GM21737 (cell line): ENCODE measurements around the gene CCL3.
A peak's percentile ranks its signal among the peaks of the same experiment; 100 is the strongest.
"Not testable (repeated sequence)": the region's sequence is repeated elsewhere in the genome, so short reads cannot be mapped to it uniquely, and the experiment has no call there.

Experiments
- ATAC-seq: cut with Tn5 transposase; IDR thresholded peaks from one replicate; pipeline ENCODE4 v1.9.1; 2021; ENCODE audit warnings: mild to moderate bottlenecking, moderate library complexity; ENCODE audit not compliant: unreplicated experiment

Gene CCL3

DNA sequence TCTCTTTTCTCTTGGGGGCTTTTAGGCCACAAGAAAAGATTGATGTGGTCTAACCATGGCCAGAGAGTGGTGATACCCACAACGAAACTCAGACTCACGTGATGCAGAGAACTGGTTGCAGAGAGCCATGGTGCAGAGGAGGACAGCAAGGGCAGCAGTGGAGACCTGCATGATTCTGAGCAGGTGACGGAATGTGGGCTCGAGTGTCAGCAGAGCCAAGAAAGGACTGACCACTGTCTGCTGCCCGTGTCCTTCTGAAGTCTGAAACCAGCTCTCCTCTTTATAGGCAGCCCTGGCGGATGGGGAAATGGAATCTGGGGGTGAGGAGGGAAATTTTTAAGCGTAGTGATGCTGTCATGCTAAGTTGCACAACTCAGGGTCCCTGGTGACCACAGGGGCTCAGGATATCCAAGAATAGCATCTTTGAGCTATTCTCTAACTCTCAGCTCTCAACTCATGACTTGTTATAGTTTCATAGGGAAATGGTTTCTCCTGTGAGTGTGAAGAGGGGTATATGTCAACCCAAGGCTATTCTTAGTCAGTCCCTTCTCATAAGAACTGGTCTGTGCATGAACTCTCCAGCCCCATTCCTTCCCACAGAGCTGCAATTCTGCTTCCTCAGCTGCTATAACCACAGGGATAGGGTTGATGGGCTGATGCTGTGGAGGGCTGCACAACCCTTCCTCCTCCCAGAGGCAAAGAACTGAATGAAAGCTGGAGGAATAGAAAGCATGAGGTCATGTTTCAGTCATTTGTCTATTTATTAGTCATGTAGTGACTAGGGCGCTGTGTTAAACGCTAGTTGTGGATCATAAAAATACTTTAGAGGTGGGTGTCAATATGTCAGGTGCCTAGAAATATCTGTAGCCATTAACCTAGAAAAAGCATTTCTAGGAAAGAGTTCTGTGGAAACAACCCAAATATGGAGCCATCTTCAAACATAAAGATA, at the start of gene CCL3:
Gene CCL3 (minus strand): TSS at position 256 of the 949 bp plus-strand sequence. CDS start 85 bp downstream, at position 171.
- peak; percentile 66 for ATAC-seq

DNA sequence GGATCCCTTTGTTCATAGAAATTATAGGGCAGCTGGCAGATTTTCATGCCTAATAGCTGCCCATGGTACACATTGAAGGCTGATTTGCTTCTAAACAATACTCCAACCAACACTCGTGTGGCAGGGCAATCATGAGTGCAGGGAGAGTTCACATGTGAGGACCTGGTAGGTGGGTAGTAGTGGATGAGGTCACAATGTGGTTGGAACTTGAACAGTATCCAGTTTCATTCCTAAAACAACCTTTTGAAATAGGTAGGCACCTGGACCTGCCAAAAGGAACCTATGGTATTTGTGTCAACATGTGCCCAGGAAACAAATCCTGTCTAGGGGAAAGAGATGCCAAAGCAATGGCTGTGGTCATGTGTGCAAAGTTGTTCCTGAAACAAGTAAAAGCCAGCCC, 46.5 kb upstream of the CCL3 start:
- ATAC-seq = no peak

GRCh38 chr17:36136036-36136435, 46.1 kb upstream of the CCL3 start:
- no peak for ATAC-seq

DNA sequence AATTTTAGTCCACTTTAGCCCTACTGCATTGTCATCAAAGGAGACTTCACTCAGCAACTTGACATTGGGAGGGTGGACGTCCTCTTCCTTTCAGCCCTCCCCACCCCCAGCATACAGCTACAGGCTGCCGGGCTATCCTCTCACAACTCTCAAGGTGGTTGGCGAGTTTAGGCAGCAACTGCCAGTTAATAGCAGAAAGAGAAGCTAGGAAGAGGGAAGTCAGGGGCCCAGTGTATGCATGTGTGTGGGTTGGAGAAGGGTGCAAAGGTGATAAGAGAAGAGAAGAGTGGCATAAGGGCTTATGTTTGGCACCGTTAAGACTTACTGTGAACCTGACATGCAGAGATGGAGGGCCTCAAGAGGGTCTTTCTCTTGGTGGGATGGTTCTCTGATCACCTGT, 45.5 kb upstream of the CCL3 start:
- no peak for ATAC-seq

DNA sequence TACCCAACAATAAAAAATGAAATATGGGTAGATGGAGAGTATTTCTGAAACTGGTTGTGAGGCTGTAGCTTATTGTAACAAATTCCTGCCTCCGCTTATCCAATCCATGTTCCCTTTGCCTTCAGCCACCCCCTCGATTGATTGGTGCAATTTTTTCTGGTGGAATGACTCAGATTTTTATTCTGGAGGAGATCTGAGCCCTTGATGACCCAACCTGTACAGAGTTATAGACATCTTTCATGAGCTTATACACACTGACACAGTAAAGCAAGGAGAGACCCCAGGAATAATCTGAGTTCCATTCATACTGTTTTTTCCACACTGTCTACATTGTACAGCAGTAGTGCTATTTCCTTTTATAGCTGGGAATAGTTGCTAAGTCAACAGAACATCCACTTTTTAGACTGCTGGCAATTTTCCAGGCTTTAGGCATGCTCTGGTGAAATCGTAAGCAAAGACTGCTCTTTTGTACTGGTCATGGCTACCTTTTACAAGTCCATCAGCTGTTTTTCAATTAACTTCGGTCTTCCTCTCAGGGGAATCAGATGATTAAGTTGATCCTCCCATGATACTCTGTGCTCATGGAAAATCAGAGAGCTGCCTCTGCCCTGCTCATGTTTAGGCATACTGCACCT, 43.8 kb upstream of the CCL3 start:
- no peak for ATAC-seq

DNA sequence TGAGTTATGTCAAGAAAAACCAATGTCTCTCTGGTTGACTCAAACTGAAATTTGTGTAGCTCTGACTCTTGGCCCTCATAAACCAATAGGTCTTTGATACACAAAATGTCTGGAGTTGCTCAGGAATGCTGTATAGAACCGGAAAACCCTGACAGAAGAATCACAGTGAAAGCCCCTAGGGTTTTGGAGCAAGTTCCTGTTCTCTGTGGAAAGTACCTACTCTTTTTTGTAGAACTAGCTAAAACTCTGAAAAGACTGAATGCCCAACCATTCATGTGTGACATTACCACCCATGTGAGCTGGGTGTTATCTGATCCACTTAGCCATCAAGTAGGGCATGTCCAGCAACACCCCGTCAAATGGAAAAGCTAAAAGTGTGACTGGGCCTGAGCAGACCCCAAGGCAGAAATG, 42.5 kb upstream of the CCL3 start:
- ATAC-seq = no peak

- no peak for ATAC-seq
Observed at GRCh38 chr17:36131931-36132330, 42.0 kb upstream of the CCL3 start.

DNA sequence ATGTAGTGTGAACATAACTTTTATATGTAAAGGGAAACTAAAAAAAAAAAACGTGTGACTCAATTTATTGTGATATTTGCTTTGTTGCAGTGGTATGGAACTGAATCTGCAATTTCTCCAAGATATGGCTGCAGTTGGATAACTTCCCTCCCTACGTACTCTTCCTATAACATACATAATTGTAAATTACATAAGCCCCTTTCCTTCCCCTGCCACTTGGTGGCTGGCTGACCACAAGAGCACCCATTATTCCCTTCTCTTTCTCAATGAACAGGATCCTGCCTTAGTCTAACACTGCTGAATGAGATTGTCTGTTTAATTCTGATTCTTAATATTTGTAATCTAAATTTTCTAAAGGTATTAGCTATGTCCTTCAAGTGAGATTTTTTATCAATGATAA, 41.5 kb upstream of the CCL3 start:
- no peak for ATAC-seq

DNA sequence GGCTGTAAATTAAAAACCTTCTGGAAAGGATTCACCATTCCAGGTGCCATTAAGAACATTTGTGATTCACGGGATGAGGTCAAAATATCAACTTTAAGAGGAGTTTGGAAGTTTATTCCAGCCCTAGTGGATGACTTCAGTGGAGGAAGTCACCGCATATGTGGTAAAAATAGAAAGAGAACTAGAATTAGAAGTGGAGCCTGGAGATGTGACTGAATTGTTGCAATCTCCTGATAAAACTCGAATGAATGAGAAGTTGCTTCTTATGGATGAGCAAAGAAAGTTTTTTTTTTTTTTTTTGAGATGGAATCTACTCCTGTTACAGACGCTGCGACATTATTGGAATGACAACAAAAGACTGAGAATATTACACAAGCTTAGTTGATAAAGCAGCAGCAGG, 40.4 kb upstream of the CCL3 start:
- no peak for ATAC-seq

- no peak for ATAC-seq
Observed at GRCh38 chr17:36129616-36130015, 39.7 kb upstream of the CCL3 start.

- ATAC-seq = no peak
Observed at GRCh38 chr17:36128411-36128978, 38.6 kb upstream of the CCL3 start.

DNA sequence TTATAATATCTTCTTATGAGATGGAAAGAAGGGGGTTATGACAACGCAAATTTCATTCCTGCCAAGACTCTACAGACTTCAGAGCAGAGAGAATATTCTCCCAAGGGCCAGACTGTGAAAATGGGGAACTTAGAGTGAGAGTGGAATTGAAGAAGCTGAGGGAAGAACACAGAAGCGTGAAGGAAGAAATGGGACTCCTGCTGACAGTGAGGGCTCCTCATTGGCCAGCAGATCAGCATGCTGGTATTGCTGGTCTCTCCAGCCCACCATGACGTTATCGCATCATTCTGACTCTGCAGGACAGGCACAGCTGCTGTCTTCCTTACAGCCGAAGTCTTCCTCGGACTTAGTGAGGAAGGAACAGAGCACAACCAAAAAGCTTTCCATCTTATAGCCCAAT, 38.0 kb upstream of the CCL3 start:
- ATAC-seq = no peak

GRCh38 chr17:36127199-36127893, 37.4 kb upstream of the CCL3 start:
- no peak for ATAC-seq

- no peak for ATAC-seq
Observed at GRCh38 chr17:36124879-36125824, 35.2 kb upstream of the CCL3 start.

DNA sequence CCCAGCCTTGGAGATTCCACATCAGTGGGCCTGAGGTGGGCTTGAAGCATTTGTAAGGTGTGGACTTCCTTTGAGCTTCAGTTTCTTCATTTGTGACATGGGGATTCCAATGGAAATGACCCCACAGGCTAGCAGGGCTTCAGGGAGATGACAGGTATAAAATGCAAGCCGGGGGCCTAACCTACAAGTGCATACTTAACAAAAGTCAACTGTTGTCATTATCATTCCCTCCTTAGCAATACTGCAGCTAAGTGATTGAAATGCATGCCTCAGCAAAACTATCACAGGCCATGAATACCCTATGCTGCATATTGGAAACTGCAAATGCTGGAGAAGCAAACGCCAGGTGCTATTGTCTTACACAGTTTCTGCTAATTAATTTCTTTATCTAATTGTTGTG, 33.5 kb upstream of the CCL3 start:
- ATAC-seq = no peak

DNA sequence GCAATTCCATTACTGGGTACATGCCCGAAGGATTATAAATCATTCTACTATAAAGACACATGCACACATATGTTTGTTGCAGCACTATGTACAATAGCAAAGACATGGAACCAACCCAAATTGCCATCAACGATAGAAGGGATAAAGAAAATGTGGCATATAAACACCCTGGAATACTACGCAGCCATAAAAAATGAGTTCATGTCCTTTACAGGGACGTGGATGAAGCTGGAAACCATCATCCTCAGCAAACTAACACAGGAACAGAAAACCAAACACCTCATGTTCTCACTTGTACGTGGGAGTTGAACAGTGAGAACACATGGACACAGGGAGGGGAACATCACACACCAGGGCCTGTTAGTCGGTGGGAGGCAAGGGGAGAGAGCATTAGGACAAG, 31.2 kb upstream of the CCL3 start:
- ATAC-seq = not testable (repeated sequence)

DNA sequence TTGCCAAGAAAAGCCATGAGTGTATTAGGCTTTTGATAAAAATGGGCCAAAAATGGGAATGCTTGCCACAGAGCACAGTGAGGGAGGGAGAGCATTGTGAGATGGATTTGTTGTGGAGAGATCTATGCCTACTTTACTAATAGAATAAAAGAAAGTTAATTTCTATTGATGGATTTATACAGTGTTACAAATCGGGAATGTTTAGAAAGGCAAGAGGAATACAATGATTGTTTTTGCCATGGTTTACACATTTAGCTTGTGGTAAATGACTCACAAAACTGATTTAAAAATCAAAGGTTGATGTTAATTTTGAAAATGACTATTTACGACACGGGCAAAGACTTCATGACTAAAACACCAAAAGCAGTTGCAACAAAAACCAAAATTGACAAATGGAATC, 30.3 kb upstream of the CCL3 start:
- ATAC-seq = no peak

- no peak for ATAC-seq
Observed at GRCh38 chr17:36118477-36119353, 28.8 kb upstream of the CCL3 start.
